NCI-H1092 (cell line): ENCODE measurements around the gene HEXB.
A peak's percentile ranks its signal among the peaks of the same experiment; 100 is the strongest.
"Not testable (repeated sequence)": the region's sequence is repeated elsewhere in the genome, so short reads cannot be mapped to it uniquely, and the experiment has no call there.

Source experiments
- DNase-seq: peaks from one replicate; lab custom pipeline; 2025; lab: John Stamatoyannopoulos, UW

Gene HEXB

DNA sequence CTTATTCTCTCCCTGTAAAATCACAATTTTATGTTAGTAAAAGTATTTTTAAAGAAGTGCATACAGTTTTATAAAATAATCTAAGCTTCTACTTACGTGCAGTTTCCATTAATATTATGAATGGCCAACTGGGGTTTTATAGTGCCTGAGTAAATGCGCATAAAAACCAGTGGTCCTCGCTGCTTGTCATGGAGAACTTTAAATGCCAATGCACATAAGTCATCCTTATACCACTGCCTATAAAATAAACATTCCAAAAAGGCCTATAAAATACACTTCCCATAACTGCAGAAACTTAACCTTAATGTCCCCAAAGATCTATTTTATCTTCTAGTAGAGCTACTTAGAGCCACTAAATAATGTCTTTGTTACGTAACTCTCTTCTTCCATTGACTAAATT, 53.4 kb downstream of the HEXB start:
- no peak for DNase-seq

DNA sequence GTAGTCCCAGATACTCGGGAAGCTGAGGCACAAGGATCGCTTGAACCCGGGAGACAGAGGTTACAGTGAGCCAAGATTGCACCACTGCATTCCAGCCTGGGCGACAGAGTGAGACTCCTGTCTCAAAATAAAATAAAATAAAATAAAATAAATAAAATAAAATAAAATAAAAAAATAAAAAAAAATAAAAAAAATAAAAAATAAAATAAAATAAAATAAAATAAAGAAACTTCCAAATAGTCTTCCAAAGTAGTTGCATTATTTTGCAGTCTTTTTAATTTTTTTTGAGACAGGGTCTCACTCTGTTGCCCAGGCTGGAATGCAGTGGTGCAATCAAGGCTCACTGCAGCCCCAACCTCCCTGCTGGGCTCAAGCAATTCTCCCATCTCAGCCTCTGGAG, 63.7 kb downstream of the HEXB start:
- DNase-seq: not testable (repeated sequence)

DNA sequence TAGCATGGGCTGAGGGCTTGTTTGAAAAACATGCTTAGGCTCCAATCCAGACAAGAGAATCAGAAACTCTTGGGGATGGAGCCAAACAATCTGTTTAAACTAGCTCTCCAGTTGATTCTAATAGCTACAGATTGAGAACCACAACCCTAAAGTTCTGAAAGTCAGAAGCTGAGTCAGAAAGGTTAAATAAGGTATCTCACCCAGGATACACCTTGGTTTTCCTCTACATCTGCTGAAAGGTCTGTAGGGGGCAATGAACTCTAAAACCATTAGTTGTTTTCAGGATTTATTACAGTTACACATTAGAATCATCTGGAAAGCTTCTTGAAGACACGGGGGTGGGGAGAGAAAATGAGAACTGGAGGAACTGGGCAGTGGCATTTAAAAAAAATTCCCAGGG, 76.2 kb downstream of the HEXB start:
- no peak for DNase-seq

DNA sequence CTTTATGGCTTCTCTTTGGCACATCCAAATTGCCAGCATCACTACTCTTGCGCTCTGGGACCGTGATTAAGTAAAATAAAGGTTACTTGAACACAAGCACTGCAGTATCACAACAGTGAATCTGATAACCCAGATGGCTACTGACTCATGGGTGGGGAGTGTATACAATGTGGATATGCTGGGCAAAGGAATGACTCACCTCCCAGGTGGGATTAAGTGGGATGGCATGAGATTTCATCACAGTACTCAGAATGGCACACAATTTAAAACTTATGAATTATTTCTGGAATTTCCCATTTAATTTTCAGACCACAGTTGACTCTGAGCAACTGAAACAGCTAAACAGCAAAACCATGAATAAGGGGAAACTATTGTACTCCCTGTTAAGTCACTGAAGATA, 77.6 kb downstream of the HEXB start:
- no peak for DNase-seq

DNA sequence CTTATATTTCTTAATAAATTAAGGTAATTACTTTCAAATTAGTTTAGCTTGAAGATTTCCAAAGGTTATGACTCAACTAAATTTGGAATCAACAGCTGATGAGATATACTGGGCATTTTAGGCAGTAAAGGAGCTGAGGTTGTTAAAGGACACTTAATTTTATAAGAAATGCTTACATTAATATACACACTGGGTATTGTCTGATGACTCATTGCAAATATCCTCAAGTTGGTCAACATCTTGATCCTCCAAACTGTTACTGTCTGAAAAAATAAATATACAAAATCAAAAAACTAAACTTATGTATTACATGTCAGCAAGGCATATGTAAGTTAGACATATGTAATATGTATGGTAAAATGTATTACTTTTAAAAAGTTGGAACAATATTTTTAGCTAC, 78.5 kb downstream of the HEXB start:
- DNase-seq: no peak

DNA sequence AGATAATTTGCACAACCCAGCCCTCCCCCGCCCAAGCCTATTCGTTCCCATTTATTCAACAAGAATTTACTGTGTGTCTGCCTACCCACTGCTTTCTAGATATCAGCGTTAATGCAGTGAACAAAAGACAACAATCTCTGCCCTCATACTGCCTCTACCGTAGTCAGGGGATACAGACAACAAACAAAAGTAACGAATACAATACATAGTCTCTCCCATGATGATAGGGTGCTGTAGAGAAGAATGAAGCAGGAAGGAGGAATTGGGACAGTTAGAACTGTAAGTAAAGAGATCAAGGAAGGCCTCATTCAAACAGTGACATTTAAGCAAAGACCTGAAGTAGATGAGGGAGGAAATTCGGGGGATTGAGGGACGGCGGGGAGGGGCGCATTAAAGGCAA, 80.2 kb downstream of the HEXB start:
- no peak for DNase-seq

DNA sequence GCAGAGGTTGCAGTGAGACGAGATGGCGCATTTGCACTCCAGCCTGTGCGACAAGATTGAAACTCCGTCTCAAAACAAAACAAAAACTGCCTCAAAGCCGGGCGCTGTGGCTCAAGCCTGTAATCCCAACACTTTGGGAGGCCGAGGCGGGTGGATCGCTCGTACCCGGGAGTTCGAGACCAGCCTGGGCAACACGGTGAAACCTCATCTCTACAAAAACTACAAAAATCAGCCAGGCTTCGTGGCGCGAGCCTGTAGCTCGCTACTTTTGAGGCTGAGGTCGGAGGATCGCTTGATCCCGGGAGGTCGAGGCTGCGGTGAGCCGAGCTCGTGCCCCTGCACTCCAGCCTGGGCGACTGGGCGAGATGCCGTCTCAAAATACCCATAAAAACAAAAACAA, 80.9 kb downstream of the HEXB start:
- DNase-seq: no peak

DNA sequence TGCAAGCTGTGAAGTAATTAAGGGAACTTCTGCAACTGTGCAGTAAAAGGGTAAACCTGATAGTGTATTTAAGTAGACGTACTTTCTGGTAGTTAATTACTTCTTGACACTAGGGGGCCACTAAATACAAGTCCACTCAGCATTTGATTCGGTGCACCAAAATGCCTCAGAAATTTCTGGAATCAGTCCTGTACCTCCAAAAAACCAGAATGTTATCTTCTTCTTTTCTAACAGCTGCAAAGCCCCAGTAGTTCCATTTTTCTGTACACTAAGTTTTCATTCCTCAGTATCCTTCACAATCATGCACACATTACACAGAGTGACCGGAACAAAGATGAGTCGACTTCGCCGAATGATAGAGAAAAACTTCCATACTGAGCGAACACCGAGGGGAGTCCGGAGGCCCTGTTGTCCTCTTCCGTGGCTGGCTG, 81.4 kb downstream of the HEXB start:
- no peak for DNase-seq

DNA sequence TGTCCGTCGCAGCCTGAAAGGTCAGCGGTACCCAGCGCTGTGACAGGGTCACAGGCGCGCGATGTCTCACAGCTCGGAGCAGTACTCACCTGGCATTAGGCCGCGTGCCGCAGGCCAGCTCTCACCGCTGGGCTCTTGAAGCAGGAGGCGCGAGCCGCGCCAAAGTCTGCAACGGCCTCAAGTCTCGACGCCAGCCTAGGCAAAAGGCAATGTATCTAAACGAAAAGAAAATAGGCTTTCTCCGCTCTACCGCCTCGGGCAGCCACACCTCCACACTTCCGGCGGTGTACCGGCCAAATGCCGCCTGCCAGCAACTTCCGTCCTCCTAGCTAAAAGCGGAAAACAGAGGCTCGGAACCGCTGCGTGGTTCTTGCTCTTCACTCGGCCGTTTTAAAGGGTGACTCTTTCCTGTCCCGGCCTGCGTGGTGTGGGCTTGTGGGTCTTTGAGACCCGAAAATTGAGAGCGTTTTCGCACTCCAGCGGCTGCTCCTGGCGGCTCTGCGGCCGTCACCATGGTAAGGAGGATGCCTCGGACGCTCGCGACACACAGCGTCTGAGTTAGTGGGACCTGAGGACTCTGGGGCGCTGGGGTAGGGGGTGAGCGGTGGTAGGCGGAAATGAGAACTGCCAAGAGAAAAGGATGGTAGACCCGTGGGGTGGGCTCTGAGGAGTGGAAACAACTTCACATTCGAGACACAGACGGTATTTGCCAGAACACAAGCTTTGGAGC, 82.0 kb downstream of the HEXB start, which contains the start of the genes GFM2 and NSA2:
TSS of gene GFM2 (minus strand) at position 269 of the 730 bp plus-strand sequence. CDS start 3,375 bp downstream, outside the sequence.
TSS of gene NSA2 (plus strand) at position 401 of the 730 bp plus-strand sequence. CDS start at position 513, 112 bp downstream.
- DNase-seq: peak; percentile 86

DNA sequence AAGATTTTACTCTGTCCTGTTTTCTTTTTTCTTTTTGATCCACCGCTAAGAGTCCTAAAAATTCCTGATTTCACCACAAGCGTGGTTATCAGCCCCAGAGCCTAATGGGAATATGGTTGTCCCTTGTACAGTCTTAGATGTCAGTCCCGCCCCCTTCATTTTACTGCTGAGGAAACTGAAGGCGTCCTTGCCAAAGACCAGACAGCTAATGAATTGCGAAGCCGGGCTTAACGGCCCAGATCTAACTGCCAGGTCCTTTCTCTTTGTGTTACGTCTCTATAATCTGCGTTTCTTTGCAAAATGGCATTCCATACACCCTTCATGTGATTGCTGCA, 82.5 kb downstream of the HEXB start:
- DNase-seq: no peak
